ENCODE measurements around the gene SLC10A3. TPM values are rescaled to one million over a fixed set of nuclear protein-coding genes. Genes with fewer than 3 reads are reported as not detected.
"Not testable (repeated sequence)": the region's sequence is repeated elsewhere in the genome, so short reads cannot be mapped to it uniquely, and the experiment has no call there.

SLC10A3 gene
- total RNA-seq, 2 experiments from 2014 or later = 27.0 to 27.6 TPM

DNA sequence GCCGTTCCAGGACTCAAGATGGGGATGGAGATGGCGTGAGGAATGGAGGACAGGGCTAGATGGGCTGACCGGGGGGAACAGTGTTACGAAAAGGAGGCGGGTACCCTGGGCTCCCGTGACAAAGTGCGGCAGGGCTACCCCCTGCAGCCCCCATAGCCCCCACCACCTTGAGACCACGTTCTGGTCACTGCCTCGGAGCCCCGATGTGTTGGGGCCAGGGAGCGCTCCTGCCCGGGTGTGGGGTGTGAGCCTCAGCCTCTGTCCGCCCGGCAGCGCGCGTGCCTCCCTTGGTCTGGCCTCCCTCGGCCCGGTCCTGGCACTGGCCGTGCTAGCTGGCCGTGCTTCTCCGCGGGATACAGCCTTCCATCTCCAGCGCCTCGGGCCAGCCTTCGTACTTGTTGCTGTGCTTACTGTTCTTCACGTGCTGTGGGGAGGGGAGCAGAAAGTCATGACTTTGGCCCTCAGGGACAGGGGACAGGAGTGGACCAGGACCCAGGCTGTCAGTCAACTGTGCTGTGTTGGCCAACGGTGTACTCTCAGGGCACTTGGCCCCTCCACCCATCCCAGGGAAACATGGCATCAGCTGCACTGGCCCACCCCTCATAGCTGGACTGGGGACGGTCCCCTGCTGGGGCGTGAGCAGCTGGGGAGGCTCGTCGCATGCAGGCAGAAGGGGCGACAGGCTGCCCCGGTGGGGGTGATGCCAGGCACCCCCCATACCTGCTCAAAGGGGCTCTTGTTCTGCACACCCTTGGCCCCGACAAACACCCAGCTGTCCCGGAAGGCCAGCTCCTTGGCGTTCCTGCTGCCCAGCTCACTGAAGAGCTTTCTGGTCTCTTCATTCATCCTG, 16.3 kb upstream of the SLC10A3 start:
- no peak overlapping the region for H3K4me3 Mint-ChIP-seq
- no peaks in the 10 kb centered on the region for H3K9me3 Mint-ChIP-seq
- H3K27me3 Mint-ChIP-seq = no peaks in the 10 kb centered on the region
- no peak for DNase-seq
- peaks cover 17% of the 10 kb centered on the region for H3K4me1 Mint-ChIP-seq
- H3K36me3 Mint-ChIP-seq (ENCODE audit: low read depth) = peaks cover 25% of the 10 kb centered on the region
- H3K27ac Mint-ChIP-seq = no peak overlapping the region
- ChIA-PET CTCF (no interaction called here), POLR2A (no interaction called here)

DNA sequence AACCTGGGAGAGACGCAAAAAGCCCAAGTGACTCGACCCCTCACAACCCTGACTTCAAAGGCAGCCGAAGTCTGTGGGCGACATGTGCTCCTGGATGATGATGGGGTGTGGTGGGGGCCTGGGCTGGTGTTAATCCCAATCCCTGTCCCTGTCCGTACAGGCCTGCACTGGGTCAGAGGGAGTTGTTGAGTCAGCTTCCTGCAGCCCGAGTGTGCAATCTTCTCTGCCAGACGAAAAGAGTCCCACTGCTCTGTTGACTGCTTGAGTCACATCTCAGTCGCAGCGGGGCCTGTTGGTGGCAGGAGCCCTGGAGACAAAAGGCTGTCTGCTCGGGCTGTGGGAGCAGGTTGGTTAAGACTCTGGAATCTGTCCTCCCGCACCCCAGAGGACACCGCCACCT, 15.3 kb upstream of the SLC10A3 start:
- ChIA-PET POLR2A (no interaction called here), CTCF (no interaction called here)
- H3K27ac Mint-ChIP-seq = no peak overlapping the region
- no peak overlapping the region for H3K4me3 Mint-ChIP-seq
- peaks cover 8% of the 10 kb centered on the region for H3K4me1 Mint-ChIP-seq
- no peaks in the 10 kb centered on the region for H3K27me3 Mint-ChIP-seq
- peaks cover 19% of the 10 kb centered on the region for H3K36me3 Mint-ChIP-seq (ENCODE audit: low read depth)
- no peaks in the 10 kb centered on the region for H3K9me3 Mint-ChIP-seq
- DNase-seq = no peak

DNA sequence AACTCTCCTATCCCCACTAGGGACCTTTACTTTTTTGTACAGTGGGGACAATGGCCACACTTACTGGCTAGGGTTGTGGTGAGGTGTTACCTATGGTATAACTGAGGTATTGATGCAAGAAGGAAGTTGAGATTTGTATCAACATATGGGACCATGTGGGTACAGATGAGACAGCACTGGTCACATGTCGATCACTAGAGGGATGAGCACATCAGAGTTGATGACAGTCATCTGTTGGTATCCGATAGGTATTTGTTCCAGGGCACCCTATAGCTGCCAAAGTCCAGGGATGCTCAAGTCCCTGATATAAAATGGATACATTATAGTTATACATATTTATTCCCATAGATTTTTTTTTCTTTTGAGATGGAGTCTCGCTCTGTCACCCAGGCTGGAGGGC, 12.6 kb upstream of the SLC10A3 start:
- Mint-ChIP-seq H3K4me3 (no peak overlapping the region), H3K36me3 (ENCODE audit: low read depth) (peaks cover 2% of the 10 kb centered on the region), H3K27ac (no peak overlapping the region), H3K4me1 (no peaks in the 10 kb centered on the region), H3K27me3 (no peaks in the 10 kb centered on the region), H3K9me3 (no peaks in the 10 kb centered on the region)
- DNase-seq = no peak
- POLR2A ChIA-PET = interaction anchor here (1.1 kb wide), 1 partner anchor 39 kb away, joined by 3 read pairs; no protein-coding TSS in a partner anchor
- CTCF ChIA-PET = no interaction called here

DNA sequence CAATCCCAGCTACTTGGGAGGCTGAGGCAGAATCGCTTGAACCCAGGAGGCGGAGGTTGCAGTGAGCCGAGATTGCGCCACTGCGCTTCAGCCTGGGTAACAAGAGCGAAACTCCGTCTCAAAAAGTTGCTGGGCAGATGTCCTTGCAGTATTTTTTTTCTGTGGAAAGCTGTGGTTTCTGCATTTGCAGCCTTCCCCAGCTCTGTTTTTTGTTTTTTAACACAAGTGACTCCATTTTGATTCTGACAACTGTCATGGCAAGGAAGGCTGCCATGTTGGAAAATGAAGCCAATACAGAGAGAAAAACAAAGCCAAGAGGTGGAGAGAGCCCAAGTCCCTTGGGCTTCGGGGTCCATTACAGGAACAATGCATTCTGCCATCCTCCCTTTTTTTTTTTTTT, 11.7 kb upstream of the SLC10A3 start:
- Mint-ChIP-seq H3K4me1 (no peaks in the 10 kb centered on the region), H3K36me3 (ENCODE audit: low read depth) (peaks cover 2% of the 10 kb centered on the region), H3K4me3 (no peak overlapping the region), H3K27ac (no peak overlapping the region), H3K9me3 (no peaks in the 10 kb centered on the region), H3K27me3 (no peaks in the 10 kb centered on the region)
- CTCF ChIA-PET = no interaction called here
- POLR2A ChIA-PET = interaction anchor here (1.1 kb wide), 1 partner anchor 40 kb away, joined by 3 read pairs; no protein-coding TSS in a partner anchor
- no peak for DNase-seq

DNA sequence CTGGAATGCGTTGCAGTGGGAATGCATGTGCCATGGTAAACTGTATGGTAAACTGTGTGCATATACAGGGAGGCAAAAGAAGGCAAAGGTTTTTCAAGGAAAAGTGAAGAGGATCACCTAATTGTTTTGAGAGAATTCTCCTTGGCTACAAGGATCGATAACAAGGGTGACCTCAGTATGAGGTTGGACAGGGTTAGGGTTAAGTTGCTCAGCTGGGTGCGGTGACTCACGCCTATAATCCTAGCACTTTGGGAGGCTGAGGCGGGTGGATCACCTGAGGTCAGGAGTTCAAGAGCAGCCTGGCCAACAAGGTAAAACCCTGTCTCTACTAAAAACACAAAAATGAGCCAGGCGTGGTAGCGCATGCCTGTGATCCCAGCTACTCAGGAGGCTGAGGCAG, 11.0 kb upstream of the SLC10A3 start:
- H3K27me3 Mint-ChIP-seq; POLR2A ChIA-PET; CTCF ChIA-PET; H3K4me1 Mint-ChIP-seq; H3K4me3 Mint-ChIP-seq; H3K27ac Mint-ChIP-seq; H3K9me3 Mint-ChIP-seq; DNase-seq; H3K36me3 Mint-ChIP-seq (ENCODE audit: low read depth): not testable (repeated sequence)

DNA sequence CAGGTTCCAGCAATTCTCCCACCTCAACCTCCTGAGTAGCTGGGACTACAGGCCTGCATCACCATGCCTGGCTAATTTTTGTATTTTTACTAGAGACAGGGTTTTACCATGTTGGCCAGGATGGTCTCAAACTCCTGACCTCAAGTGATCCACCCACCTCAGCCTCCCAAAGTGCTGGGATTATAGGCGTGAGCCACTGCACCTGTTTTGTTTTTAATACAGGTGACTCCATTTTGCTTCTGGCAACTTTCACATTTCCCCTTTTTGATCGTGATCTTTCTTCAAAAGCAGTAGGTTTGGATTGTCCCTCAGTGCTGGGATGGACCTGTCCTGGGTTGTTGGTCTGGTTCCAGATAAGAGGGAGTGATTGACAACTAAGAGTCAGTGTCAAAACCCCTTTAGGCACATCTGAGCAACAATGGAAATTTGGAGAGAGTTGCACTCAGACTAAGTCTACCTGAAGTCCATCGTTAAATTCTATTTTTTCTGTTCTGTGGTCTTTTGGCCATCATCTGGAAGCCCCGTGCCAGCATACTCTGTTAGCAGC, 6.2 kb upstream of the SLC10A3 start:
- DNase-seq; H3K4me1 Mint-ChIP-seq; H3K4me3 Mint-ChIP-seq; H3K27ac Mint-ChIP-seq; H3K9me3 Mint-ChIP-seq; CTCF ChIA-PET; H3K27me3 Mint-ChIP-seq; H3K36me3 Mint-ChIP-seq (ENCODE audit: low read depth): not testable (repeated sequence)
- POLR2A ChIA-PET = interaction anchor here (0.9 kb wide), 1 partner anchor 18 kb away, joined by 3 read pairs; no protein-coding TSS in a partner anchor

DNA sequence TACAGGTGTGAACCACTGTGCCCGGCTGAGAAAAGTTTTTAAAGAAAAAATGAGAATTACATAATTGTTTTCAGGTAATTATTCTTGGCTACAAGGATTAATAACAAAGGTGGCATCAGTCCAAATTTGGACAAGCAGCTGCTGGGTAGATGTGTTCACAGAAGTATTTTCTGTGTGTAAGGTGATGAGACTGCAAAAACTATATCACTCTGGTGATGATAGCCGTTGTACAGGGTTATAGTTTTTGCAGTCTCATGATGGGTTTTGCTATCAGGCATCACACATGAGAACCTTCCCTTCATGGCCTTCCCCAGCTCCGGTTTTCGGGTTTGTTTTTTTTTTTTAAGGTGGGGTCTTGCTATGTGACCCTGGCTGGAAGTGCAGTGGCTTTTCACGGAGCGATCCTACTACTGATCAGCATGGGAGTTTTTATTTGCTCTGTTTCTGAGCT, 5.1 kb upstream of the SLC10A3 start:
- no peak for DNase-seq
- no peaks in the 10 kb centered on the region for H3K36me3 Mint-ChIP-seq (ENCODE audit: low read depth)
- H3K9me3 Mint-ChIP-seq = no peaks in the 10 kb centered on the region
- ChIA-PET CTCF (no interaction called here), POLR2A (no interaction called here)
- H3K4me1 Mint-ChIP-seq = peaks cover 2% of the 10 kb centered on the region
- no peak overlapping the region for H3K27ac Mint-ChIP-seq
- no peaks in the 10 kb centered on the region for H3K27me3 Mint-ChIP-seq
- H3K4me3 Mint-ChIP-seq = no peak overlapping the region

DNA sequence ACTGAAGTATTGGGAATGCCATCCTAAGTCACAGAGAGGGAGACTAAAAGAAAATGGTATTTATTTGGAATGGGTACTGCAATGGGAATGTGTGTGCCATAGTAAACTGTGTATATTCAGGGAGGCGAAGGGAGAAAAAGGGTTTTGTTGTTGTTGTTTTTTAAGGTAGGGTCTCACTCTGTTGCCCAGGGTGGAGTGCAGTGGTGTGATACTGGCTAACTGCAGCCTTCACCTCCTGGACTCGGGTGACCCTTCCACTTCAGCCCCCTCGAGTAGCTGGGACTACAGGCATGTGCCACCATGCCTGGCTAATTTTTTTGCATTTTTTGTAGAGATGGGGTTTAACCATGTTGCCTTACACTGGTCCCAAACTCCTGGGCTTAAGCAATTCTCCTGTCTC, 4.3 kb upstream of the SLC10A3 start:
- CTCF ChIA-PET = no interaction called here

DNA sequence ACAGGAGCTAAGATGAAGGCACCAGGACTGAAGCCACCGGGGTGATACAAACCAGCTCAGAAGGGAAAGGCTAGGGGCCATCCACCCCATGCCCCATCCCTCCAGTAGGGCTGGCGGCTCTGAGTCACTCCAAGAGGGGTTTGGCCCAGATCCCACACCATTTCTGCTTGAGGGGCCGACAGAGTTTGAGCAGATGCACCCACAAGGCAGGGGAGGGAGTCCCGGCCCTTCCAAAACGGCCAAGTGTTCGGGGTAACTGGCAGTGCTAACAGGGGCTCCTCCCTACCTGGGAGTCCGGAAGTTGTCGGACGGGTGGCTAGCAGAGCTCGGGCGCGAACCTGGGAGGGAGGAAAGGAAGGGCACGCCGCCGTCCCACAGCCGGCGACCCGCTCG, 412 bp downstream of the SLC10A3 start:
- Mint-ChIP-seq H3K36me3 (ENCODE audit: low read depth) (peaks cover 9% of the 10 kb centered on the region), H3K27ac (peak overlapping the region; percentile 92), H3K27me3 (no peaks in the 10 kb centered on the region), H3K4me3 (peak overlapping the region; percentile 87), H3K4me1 (peaks cover 27% of the 10 kb centered on the region), H3K9me3 (no peaks in the 10 kb centered on the region)
- ChIA-PET POLR2A (interaction anchor here (0.7 to 2.8 kb wide), 18 partner anchors 10 to 565 kb away, joined by 3 to 27 read pairs (median 8); partner anchors contain the start of genes ATP6AP1, FAM3A, G6PD and IKBKG), CTCF (interaction anchor here (0.8 to 2.3 kb wide), 6 partner anchors 13 to 117 kb away, joined by 3 to 8 read pairs (median 6); no protein-coding TSS in a partner anchor)
- DNase-seq = peak; percentile 43

More for the DNA sequence above, 4.3 kb upstream of the SLC10A3 start:
- POLR2A ChIA-PET = no interaction called here
- Mint-ChIP-seq H3K9me3 (no peaks in the 10 kb centered on the region), H3K4me1 (peaks cover 2% of the 10 kb centered on the region), H3K27ac (no peak overlapping the region), H3K27me3 (no peaks in the 10 kb centered on the region), H3K36me3 (ENCODE audit: low read depth) (no peaks in the 10 kb centered on the region), H3K4me3 (no peak overlapping the region)
- DNase-seq = no peak

DNA sequence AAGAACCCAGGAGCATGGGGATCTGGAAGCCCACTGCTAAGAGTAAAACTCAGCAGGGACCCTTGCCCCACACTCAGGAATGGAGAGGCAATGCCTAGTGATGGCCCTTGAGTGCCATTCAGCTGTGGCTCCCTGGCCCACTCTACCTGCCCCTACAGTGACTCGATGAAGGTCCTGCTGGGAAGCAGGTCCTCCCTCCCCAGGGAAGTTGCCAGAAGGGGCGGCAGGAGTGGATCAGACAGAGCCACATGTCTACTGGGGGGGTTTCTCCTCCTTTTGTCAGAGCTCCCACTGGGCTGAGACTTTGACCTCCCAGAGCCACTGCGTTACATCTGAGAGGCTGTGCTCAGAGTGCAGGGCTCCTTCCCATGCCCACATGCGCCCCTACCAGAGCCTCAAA, 1.2 kb downstream of the SLC10A3 start:
- Mint-ChIP-seq H3K27ac (peak overlapping the region; percentile 92), H3K36me3 (ENCODE audit: low read depth) (peaks cover 14% of the 10 kb centered on the region), H3K9me3 (no peaks in the 10 kb centered on the region), H3K27me3 (no peaks in the 10 kb centered on the region), H3K4me1 (peaks cover 34% of the 10 kb centered on the region), H3K4me3 (peak overlapping the region; percentile 87)
- ChIA-PET CTCF (interaction anchor here (1.8 to 2.3 kb wide), 2 partner anchors 45 to 90 kb away, joined by 5 to 8 read pairs; no protein-coding TSS in a partner anchor), POLR2A (interaction anchor here (1.1 to 2.8 kb wide), 13 partner anchors 10 to 115 kb away, joined by 3 to 27 read pairs (median 8); partner anchors contain the start of genes ATP6AP1, FAM3A, G6PD and IKBKG)
- no peak for DNase-seq

DNA sequence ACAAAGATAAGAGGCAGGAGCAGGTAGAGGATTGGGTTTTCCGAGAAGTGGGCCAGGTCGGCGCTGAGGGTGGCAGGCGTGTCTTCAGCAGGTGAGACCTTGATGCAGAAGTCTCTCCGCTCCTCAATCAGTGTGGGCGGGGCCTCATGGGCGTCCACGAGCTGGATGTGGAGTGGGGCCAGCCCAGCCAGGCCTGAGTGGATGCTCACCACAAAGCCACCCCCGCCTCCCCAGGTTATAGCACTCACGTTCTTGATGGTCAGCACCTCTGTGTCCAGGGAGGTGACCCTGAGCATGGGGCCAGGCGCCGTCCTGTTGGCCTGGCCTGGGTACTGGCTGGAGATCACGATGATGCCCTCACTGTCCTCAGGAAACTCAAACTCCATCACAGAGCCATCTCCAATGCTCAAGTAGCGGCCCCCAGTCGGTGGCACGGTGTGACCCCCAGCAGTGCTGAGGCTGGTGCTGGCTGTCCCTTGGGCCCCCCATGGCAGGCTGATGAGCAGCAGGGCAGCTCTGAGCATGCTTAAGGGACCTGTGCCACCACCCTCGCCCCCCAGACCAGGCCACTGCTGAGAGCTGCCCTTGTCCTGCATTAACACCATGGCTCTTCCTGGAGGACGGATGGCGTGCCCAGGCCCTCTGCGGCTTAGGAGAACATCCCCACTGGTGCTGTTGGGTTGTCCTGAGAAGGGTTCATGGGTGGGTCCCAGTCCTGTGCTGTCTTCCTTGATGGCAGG, 1.9 kb downstream of the SLC10A3 start:
- peaks cover 15% of the 10 kb centered on the region for H3K36me3 Mint-ChIP-seq (ENCODE audit: low read depth)
- ChIA-PET CTCF (interaction anchor here (2.3 kb wide), 1 partner anchor 46 kb away, joined by 5 read pairs; no protein-coding TSS in a partner anchor), POLR2A (interaction anchor here (1.1 to 4.3 kb wide), 5 partner anchors 9 to 90 kb away, joined by 4 to 30 read pairs (median 18); partner anchors contain the start of genes ATP6AP1, G6PD, IKBKG and LAGE3)
- no peaks in the 10 kb centered on the region for H3K27me3 Mint-ChIP-seq
- H3K9me3 Mint-ChIP-seq = no peaks in the 10 kb centered on the region
- DNase-seq = no peak
- no peak overlapping the region for H3K27ac Mint-ChIP-seq
- H3K4me1 Mint-ChIP-seq = peaks cover 35% of the 10 kb centered on the region
- H3K4me3 Mint-ChIP-seq = peak overlapping the region; percentile 87

DNA sequence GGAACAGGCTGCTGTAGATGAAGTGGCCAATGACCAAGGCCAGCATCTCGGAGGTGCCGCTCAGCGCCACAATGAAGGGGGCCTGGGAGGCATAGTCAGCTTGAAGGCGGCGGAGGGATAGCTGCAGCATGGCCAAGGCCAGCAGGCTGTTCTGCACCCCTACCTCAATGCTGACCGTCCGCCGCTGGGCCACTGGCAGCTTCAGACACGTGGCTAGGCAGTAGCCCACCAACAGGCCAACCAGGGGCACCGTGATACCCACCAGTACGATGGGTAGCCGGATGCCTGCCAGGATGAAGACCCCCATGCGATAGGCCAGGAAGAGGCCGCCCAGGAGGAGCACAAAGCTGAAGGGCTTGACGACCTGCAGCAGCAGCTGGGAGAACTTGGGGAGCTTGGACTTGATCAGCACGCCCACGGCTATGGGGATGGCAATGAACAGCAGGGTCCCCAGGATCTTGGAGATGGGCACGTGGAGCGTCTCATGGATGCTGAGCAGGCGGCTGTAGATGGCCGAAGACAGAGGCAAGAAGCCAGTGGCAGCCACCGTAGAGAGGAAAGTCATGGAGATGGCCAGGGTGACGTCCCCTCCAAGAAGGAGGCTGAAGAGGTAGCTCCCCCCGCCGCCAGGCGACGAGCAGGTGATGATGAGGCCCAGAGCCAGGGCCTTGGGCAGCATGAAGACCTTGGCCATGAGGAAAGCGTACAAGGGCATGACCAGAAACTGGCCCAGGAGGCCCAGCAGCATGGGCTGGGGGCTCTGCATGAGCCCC, 2.7 kb downstream of the SLC10A3 start:
- no peak for DNase-seq
- Mint-ChIP-seq H3K27me3 (no peaks in the 10 kb centered on the region), H3K4me1 (peaks cover 37% of the 10 kb centered on the region), H3K9me3 (no peaks in the 10 kb centered on the region), H3K4me3 (peak overlapping the region; percentile 77), H3K36me3 (ENCODE audit: low read depth) (peaks cover 18% of the 10 kb centered on the region), H3K27ac (peak overlapping the region; percentile 44)
- POLR2A ChIA-PET = interaction anchor here (0.9 to 4.3 kb wide), 6 partner anchors 10 to 517 kb away, joined by 5 to 30 read pairs (median 6); partner anchors contain the start of genes HCFC1 and RPL10
- CTCF ChIA-PET = interaction anchor here (1.7 kb wide), 1 partner anchor 114 kb away, joined by 5 read pairs; the partner anchor contains the start of gene FLNA
